ENCODE data around the gene KPNA5. TPM values are rescaled to one million over a fixed set of nuclear protein-coding genes. Genes with fewer than 3 reads are reported as not detected.

Gene KPNA5
- polyA plus RNA-seq, 1 donor from 2014 or later: 48.5 TPM

DNA sequence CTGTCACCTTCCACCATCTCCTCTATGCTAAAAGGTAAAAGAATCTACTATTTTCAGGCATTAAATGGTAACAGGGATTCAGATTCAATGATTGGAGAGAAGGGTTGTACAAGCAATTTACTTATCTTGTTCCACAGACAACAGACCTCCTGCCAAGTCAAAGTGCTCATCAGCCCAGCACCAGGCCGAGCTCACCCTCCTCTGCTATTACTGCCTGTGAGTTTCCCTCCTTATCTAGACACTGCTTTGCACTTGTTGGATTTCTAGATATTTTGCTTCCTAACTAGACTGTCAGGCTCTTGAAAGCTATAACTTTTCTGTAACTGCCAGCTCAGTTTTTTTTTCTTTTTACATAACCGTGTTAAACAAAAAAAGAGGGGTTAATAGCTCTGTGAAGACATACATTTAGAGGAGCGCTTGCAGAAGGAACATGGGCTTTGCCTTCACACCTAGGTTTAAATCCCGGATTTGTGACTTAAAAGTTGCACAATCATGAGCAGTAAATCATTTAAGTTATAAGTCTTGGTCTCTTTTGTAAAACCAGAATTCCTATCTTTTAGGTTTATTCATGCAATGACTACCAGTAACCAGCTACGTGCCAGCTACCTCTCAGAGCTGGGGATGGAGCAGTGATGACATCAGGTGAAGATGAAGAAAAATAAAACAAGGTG is 85.6 kb downstream of the KPNA5 start:
- H3F3A ChIP-seq (ENCODE audit: insufficient read depth, low read length, poor library complexity, severe bottlenecking): no peaks in the 10 kb centered on the region
- H3K27ac ChIP-seq (ENCODE audit: low read length): no peak overlapping the region
- H4K20me1 ChIP-seq (ENCODE audit: insufficient read depth): no peaks in the 10 kb centered on the region
- H3K4me3 ChIP-seq (ENCODE audit: low read length): no peak overlapping the region
- H3K4me2 ChIP-seq (ENCODE audit: low read length): no peak overlapping the region
- no peaks in the 10 kb centered on the region for H3K9me2 ChIP-seq (ENCODE audit: insufficient read depth, low read length)
- H2AFZ ChIP-seq (ENCODE audit: low read depth, low read length): no peak overlapping the region
- no peaks in the 10 kb centered on the region for H3K36me3 ChIP-seq (ENCODE audit: insufficient read depth, low read length)
- TF ChIP-seq MXI1 (conservative IDR thresholded peaks at IDR 0.05; ENCODE audit: poor library complexity, severe bottlenecking) (no peak), POLR2AphosphoS5 (IDR thresholded peaks at IDR 0.05) (no peak), EZH2 (IDR thresholded peaks at IDR 0.05; ENCODE audit: borderline replicate concordance, insufficient read depth, low read length, poor library complexity, severe bottlenecking) (no peak), SMC3 (conservative IDR thresholded peaks at IDR 0.05; ENCODE audit: poor library complexity) (no peak), EP300 (conservative IDR thresholded peaks at IDR 0.05; ENCODE audit: poor library complexity, severe bottlenecking) (no peak), TAF1 (IDR thresholded peaks at IDR 0.05; ENCODE audit: low read depth) (no peak), RAD21 (conservative IDR thresholded peaks at IDR 0.05) (no peak)
- TF ChIP-seq, protein P1, sequence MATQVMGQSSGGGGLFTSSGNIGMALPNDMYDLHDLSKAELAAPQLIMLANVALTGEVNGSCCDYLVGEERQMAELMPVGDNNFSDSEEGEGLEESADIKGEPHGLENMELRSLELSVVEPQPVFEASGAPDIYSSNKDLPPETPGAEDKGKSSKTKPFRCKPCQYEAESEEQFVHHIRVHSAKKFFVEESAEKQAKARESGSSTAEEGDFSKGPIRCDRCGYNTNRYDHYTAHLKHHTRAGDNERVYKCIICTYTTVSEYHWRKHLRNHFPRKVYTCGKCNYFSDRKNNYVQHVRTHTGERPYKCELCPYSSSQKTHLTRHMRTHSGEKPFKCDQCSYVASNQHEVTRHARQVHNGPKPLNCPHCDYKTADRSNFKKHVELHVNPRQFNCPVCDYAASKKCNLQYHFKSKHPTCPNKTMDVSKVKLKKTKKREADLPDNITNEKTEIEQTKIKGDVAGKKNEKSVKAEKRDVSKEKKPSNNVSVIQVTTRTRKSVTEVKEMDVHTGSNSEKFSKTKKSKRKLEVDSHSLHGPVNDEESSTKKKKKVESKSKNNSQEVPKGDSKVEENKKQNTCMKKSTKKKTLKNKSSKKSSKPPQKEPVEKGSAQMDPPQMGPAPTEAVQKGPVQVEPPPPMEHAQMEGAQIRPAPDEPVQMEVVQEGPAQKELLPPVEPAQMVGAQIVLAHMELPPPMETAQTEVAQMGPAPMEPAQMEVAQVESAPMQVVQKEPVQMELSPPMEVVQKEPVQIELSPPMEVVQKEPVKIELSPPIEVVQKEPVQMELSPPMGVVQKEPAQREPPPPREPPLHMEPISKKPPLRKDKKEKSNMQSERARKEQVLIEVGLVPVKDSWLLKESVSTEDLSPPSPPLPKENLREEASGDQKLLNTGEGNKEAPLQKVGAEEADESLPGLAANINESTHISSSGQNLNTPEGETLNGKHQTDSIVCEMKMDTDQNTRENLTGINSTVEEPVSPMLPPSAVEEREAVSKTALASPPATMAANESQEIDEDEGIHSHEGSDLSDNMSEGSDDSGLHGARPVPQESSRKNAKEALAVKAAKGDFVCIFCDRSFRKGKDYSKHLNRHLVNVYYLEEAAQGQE (IDR thresholded peaks at IDR 0.05; ENCODE audit: borderline replicate concordance): no peak
- TF ChIP-seq, protein P2, sequence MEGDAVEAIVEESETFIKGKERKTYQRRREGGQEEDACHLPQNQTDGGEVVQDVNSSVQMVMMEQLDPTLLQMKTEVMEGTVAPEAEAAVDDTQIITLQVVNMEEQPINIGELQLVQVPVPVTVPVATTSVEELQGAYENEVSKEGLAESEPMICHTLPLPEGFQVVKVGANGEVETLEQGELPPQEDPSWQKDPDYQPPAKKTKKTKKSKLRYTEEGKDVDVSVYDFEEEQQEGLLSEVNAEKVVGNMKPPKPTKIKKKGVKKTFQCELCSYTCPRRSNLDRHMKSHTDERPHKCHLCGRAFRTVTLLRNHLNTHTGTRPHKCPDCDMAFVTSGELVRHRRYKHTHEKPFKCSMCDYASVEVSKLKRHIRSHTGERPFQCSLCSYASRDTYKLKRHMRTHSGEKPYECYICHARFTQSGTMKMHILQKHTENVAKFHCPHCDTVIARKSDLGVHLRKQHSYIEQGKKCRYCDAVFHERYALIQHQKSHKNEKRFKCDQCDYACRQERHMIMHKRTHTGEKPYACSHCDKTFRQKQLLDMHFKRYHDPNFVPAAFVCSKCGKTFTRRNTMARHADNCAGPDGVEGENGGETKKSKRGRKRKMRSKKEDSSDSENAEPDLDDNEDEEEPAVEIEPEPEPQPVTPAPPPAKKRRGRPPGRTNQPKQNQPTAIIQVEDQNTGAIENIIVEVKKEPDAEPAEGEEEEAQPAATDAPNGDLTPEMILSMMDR (IDR thresholded peaks at IDR 0.05; ENCODE audit: poor library complexity, severe bottlenecking): no peak
- peaks cover 51% of the 10 kb centered on the region for H3K27me3 ChIP-seq (ENCODE audit: insufficient read depth, low read depth, low read length)
- no peaks in the 10 kb centered on the region for H3K79me2 ChIP-seq (replicated peaks; ENCODE audit: insufficient read depth, low read length)
- H3K9ac ChIP-seq (ENCODE audit: low read length): no peak overlapping the region
- H3K9me3 ChIP-seq (ENCODE audit: low read length): no peaks in the 10 kb centered on the region

DNA sequence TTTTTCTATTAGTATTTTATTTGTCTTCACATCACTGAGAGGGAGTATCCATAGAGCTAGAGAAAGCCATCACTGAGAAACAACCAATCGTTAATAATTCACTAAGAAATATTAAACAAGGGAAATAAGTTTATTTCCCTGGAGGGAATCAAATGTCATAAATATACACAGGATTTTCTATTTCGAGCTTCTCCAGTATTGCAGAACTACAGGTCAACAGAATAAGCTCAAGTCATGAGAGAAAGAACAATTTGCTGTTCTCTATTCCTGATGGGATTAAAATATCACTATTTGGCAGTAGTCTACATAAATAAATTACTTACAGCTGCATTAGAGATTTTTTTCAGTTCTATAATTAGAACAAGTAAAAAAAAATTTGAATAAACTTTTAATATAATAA is 86.7 kb downstream of the KPNA5 start:
- H3K27me3 ChIP-seq (ENCODE audit: insufficient read depth, low read depth, low read length): peaks cover 47% of the 10 kb centered on the region
- no peaks in the 10 kb centered on the region for H3K9me3 ChIP-seq (ENCODE audit: low read length)

More for the DNA sequence above, 86.7 kb downstream of the KPNA5 start:
- TF ChIP-seq POLR2AphosphoS5 (IDR thresholded peaks at IDR 0.05) (no peak), RAD21 (conservative IDR thresholded peaks at IDR 0.05) (no peak), EZH2 (IDR thresholded peaks at IDR 0.05; ENCODE audit: borderline replicate concordance, insufficient read depth, low read length, poor library complexity, severe bottlenecking) (no peak), EP300 (conservative IDR thresholded peaks at IDR 0.05; ENCODE audit: poor library complexity, severe bottlenecking) (no peak), SMC3 (conservative IDR thresholded peaks at IDR 0.05; ENCODE audit: poor library complexity) (no peak)
- TF ChIP-seq, protein P2 (IDR thresholded peaks at IDR 0.05; ENCODE audit: poor library complexity, severe bottlenecking): no peak
- TF ChIP-seq, protein P1 (IDR thresholded peaks at IDR 0.05; ENCODE audit: borderline replicate concordance): no peak
- H3F3A ChIP-seq (ENCODE audit: insufficient read depth, low read length, poor library complexity, severe bottlenecking): no peaks in the 10 kb centered on the region
- no peak overlapping the region for H3K9ac ChIP-seq (ENCODE audit: low read length)
- H3K79me2 ChIP-seq (replicated peaks; ENCODE audit: insufficient read depth, low read length): no peaks in the 10 kb centered on the region
- no peaks in the 10 kb centered on the region for H3K9me2 ChIP-seq (ENCODE audit: insufficient read depth, low read length)
- no peaks in the 10 kb centered on the region for H4K20me1 ChIP-seq (ENCODE audit: insufficient read depth)
- no peak overlapping the region for H3K27ac ChIP-seq (ENCODE audit: low read length)
- no peak overlapping the region for H3K4me2 ChIP-seq (ENCODE audit: low read length)
- no peak overlapping the region for H3K4me3 ChIP-seq (ENCODE audit: low read length)
- H3K36me3 ChIP-seq (ENCODE audit: insufficient read depth, low read length): no peaks in the 10 kb centered on the region
- H2AFZ ChIP-seq (ENCODE audit: low read depth, low read length): no peak overlapping the region

Measured in neural cell (in vitro differentiated cells).